GM18519 (cell line): ENCODE measurements around the gene IL4R.
"Not testable (repeated sequence)": the region's sequence is repeated elsewhere in the genome, so short reads cannot be mapped to it uniquely, and the experiment has no call there.

Experiments
- ATAC-seq: cut with Tn5 transposase; IDR thresholded peaks from one replicate; pipeline ENCODE4 v1.9.1; 2021; ENCODE audit warnings: mild to moderate bottlenecking, moderate library complexity; ENCODE audit not compliant: unreplicated experiment, low FRiP score

Gene IL4R

DNA sequence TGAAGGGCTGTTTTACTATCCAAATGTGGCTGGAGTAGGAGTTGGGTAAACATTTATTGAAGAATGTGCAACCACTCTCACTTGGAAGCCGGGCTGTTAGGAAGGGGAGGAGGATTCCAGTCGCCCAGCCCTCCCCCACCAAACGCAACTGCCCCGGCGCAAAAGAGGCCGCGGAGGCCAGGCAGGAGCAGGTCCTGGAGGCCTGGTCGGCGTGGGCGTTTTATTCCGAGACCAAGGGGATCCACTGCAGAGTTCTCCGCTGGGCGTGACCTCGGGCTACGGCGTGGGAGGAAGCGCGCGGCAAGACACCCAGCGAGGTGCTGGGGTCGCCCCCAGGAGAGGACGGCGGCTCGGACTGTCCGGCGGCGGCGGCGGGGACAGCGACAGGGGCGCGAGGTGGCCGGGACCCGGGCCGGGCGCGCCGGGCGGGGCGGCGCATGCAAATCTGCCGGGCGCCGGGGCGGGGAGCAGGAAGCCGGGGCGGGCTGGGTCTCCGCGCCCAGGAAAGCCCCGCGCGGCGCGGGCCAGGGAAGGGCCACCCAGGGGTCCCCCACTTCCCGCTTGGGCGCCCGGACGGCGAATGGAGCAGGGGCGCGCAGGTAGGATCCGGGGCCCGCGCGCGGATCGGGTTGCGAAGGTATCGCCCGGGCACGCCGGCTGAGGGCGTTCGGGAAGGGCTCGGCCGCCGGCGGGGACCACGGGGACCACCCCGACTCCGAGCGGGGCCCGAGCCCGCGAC, at the start of gene IL4R:
TSS of gene IL4R (plus strand) at position 553 of the 739 bp plus-strand sequence. CDS start 26,230 bp downstream, outside the sequence.
- ATAC-seq = no peak

DNA sequence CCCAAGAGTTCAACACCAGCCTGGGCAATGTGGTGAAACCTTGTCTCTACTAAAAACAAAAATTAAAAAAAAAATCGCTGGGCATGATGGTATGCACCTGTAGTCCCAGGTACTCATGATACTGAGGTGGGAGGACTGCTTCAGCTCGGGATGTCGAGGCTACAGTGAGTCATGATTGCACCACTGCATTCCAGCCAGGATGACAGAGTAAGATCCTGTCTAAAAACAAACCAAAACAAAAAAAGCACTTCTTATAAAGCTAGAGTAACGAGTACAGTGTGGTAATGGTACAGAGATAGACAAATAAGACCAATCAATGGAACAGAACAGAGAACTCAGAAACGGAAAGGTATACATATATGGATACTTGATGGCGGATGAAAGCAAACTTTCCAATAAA, 49.6 kb upstream of the IL4R start:
- ATAC-seq = no peak

DNA sequence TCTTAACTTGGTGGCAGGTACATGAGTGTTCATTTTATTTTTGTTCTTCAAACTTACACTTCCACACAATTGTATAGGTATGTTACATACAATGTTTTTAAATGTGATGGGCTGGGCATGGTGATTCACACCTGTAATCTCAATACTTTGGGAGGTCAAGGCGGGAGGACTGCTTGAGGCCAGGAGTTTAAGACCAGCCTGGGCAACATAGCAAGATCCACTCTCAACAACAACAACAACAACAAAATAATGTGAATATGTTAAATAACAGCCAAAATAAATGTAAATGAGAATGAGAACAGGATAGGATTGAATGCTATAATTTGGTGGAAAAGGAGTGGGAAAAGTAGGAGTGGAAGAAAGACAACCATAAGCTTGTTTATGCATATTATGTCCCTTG, 47.8 kb upstream of the IL4R start:
- ATAC-seq = no peak

DNA sequence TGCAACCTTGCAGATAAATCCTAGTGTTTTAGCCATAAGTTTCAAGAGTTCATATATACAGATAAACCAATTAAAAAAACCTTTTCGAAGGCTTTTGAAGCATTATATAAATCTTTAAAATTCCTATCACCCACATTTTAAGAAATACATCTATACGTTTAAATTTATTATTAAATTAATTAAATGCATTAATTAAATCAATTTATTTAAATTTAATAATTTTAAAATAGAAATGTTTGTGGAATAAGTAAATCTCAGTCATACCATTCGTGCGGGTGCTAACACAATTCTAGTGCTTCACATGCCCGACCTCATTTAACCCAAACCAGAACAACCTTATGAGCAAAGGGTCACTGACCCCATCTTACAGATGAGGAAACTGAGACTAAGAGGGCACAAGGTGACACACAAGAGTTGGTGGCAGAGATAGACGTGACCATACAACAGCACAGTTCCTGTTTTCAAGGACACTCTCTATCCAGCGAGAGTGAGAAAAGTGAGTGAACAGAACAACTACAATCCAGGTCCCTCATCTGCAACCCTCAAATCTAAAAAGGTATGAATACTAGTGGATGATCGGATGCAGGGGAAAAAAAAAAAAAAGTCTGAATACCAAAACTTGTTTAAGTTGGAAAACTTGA, 46.6 kb upstream of the IL4R start:
- ATAC-seq = no peak

DNA sequence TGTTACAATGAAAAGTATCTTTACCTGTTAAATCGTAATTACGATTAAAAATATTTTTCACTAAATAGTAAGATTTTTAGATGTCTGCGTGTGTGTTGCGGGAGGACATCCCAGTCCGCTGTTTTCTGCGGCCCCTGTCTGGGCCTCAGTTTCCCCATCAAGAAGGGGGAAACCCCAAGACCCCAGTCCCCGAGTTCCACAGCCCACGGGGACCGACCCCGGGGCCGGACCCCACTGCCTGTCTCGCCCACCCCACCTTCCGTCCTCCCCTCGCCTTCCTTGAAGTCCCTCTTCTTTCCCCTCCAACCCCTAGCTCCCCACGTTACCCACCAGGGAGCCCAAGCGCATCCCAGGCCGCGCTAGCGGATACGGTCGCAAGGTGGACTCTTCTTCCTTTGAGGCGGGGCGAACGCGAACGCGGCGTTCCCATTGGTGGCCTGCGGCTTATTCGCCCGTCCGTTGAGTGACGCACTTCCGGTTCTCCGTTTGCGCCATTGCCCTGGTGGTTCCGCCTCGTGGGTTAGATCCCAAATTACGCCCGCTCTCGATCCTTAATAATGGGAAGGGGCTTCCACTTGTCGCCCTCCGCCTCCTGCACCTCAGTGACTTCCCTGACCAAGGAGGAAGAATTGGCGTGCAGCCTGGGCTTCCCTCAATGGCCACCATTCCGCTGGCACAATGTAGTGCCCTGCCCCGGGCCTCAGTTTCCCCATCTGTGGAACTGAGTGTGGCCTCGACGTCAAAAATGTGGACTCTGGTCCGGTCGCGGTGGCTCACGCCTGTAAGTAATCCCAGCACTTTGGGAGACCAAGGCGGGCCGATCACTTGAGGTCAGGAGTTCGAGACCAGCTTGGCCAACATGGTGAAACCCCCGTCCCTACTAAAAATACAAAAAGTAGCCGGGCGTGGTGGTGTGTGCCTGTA, 45.1 kb upstream of the IL4R start, which contains the start of gene NSMCE1:
TSS of gene NSMCE1 (minus strand) at position 397 of the 924 bp plus-strand sequence. CDS start 11,202 bp downstream, outside the sequence.
- ATAC-seq = peak; percentile 90

DNA sequence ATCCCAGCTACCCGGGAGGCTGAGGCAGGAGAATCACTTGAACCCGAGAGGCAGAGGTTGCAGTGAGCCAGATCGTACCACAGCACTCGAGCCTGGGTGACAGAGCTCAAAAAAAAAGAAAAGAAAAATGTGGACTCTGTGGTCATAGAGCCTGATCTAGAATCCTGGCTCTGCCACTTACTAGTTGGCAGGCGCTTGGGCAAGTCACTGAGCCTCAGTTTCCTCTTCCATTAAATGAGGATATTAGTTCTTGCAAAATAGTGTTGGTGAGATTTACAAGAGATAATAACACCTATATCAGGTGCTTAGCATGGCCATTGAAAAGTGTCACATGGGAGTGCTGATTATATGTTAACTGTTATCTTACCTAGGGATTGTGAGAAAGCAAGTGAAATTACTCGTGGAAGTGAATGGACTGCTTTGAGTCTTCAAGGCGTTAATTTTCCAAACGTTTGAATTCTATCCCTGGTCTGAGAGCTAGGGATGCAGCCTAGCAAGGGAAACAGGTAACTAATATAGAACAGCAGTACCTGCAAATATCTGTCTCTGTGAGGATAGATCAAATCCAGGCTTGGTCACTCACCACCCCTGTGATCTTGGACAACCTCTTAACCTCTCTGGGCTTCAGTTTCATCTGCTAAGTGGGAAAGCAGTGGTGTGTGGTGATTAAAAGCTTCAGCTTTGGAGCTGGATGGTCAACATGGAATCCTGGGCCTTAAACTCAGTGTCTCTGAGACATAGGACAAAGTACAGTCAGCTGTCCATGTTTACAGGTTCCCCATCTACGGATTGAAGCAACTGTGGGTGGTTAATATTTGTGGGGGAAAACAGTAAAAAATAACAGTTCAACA, 44.2 kb upstream of the IL4R start:
- ATAC-seq = no peak

DNA sequence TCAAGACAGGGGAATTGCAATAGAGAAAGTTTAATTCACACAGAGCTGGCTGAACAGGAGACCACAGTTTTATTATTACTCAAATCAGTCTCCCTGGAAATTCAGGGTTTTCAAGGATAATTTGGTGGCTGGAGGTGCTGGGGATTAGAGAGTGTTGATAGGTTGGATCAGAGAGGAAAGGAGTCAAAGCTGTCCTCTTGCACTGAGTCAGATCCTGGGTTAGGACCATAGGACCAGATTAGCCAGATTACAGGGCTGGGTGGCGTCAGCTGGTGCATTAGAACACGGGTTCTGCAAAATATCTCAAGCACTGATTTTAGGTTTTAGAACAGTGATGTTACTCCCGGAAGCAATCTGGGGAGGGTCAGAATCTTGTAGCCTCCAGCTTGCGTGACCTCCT, 43.4 kb upstream of the IL4R start:
- no peak for ATAC-seq

DNA sequence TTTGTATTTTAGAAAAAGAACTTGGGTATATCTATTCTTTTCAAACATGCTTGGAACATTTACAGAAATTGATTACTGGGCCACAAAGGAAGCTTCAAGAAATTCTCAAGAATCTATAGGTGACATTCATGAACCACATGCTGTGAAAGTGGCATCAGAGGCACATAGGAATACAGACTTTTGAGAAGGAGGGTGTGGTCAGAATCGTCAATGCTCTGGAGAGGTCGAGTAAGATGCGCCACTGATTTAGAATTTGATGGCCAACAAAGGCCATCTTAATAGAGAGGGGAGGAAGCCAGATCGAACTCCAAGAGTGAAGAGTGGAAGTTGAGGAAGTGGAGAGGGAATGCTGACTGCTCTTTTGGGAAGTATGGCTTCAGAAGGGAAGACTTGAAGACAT, 41.7 kb upstream of the IL4R start:
- no peak for ATAC-seq

DNA sequence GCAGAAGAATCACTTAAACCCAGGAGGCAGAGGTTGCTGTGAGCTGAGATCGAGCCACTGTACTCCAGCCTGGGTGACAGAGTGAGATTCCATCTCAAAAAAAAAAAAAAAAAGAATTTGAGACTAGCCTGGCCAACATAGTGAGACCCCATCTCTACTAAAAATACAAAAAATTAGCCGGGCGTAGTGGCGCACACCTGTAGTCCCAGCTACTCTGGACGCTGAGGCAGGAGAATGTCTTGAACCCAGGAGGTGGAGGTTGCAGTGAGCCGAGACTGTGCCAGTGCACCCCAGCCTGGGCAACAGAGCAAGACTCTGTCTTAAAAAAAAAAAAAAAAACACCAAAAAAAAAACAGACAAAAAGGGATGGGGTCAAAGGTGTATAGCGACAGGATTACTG, 41.1 kb upstream of the IL4R start:
- not testable (repeated sequence) for ATAC-seq

DNA sequence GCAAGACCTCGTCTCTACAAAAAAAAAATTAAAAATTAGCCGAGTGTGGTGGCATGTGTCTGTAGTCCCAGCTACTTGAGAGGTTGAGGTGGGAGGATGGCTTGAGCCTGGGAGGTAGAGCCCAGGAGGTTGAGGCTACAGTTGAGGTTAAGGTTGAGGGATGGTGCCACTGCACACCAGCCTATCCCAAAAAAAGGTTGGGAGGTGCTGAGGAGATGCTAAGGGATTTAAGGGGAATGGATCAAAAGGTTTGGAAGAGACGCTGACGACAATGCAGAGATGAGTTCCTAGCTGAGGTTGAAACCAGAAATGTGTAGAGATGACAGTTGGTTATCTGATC, 40.5 kb upstream of the IL4R start:
- ATAC-seq = no peak

DNA sequence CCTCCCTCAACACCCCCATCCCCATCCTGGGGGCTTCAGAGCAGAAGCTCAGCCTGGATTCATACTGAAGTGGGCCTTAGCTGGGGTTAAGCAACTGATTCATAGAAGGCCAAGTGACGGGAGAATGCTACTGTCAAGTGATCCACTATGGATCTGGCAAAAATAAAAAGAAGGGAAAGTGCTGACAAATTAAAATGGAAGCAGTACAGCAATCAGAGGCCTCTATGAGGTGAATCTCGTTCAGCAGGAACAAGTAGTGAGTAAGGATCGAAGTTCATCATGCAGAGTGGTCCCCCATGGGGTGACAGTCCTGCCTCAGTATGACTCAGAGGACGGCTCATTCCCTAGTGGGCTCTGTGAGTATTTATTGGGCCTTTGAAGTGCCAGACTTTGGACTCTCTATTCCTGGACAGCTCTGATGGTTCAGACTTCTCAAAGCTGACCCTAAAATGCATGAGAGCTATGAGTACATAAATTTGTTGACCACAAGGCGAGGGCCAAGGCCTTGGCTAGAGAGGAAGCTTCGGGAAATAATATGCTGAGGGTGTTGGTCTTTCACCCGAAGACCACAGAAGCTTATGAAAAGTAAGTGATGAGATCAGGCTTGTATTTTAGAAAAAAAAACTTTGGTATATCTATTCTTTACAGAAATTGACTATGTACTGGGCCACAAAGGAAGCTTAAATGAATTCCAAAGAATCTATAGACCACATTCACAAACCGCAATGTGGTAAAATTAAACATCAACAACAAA, 39.9 kb upstream of the IL4R start:
- no peak for ATAC-seq

DNA sequence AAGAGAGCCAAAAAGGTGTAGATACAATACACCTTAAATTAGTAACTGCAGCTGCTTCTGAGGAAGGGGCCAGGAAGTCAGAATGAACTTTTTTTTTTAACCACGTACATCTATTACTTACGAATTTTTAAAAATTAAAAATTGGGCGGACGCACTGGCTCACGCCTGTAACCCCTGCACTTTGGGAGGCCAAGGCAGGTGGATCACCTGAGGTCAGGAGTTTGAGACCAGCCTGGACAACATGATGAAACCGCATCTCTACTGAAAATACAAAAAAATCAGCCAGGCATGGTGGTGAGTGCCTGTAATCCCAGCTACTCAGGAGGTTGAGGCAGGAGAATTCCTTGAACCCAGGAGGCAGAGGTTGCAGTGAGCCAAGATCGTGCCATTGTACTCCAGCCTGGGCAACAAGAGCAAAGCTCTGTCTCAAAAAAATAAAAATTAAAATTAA, 39.3 kb upstream of the IL4R start:
- not testable (repeated sequence) for ATAC-seq

DNA sequence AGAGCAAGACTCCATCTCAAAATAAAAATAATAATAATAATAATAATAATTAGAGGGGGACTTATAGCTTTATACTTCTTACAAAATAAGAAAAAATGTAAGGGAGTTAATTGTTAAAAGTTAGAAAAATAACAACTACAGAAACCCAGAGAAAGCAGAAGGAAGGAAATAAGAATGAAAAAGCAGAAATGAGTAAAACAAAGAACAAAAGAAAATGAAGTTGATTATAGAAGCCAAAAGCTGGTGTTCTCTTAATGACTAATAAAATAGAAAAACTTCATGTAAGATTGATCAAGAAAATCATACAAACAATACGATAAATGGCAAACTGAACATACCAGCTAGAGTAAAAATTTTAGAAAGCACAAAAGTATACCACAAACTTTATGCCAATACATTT, 38.4 kb upstream of the IL4R start:
- no peak for ATAC-seq

DNA sequence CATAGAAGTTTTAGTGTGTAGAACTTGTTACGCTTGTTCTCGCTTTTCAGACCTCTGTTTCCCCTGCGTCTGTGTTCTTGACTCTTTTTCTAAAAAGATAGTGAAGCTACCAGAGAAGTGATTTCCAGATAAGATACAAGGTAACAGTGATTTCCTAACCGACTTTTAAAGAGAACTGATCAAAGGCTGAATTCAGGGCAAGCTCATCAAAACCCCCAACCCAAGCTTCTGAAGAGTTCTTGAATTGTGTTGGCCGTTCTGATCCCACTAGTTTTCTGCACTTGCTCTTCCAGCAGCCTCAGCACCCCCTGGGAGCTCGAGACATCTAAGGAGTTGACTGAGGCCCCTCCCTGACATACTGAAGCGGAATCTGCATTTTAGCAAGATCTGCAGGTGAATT, 32.5 kb upstream of the IL4R start:
- ATAC-seq = no peak

DNA sequence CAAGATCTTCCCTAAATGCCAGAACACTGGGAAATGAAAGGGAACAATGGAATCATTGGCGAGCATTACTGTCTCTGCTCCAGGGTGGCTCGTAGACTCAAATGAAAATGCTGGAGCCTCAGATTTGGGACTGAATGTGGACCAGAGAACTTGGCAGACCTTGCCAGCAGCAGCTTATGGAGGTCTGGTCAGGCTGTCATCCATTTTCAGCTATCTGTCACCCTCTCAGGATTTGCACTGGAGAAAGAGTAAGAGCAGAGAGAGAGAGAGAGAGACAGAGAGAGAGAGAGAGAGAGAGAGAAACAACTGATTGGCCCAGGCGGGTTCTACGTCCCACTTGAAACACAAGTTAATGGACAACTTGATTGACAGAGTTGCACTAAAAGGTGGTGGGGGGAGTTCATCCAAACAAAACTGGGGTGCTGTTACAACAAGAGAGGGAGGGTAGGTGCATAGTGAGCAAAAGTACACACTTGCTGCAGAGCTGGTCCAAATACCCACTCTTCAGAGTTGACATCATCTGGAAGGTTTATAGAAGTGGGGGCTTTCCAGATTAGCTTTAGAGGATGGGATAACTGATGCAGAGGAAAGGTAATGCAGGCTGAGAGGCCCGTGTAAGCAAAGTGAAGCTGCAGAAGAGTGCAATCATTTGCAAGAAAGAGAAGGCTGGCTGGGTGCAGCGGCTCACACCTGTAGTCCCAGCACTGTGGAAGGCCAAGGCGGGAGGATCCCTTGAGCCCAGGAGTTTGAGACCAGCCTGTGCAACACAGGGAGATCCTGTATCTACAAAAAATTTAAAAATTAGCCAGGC, 28.7 kb upstream of the IL4R start:
- no peak for ATAC-seq

DNA sequence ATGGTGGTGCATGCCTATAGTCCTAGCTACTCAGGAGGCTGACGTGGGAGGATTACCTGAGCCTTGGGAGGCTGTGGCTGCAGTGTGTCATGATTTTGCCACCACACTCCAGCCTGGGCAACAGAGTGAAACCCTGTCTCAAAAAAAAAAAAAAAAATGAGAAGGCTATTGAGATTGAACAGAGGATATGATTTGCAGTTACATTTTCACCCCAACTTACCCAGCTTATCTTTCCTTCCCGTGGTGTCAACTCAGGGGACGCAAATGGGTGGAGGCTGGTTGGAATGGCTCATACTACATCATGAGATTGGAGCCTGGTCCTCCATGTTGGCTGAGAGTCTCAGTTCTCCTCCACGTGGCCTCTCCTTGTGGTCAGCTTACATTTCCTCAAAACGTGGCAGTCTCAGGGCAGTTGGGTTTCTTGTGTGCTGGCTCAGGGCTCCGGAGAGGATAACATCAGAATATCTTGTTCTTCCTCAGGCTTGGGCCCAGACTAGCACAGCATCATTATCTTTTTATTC, 28.0 kb upstream of the IL4R start:
- no peak for ATAC-seq

DNA sequence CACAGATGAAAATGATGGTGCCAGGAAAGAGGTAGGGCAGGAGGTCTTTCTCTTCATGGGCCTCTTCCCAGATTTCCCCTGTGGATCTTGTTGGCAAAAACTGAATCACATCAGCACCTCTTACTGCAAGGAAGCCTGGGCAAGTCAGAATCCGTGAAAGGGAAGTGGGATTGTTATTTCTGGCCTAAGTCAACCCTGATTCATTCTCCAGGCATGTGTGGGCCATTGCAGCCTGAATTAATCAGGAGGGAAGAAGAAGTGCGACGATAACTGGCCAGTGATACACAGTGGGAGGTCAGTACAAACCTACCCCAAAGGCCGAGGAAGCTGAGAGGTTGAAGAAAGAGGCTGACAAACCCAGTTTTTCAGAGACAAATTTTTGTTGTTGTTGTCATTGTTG, 27.3 kb upstream of the IL4R start:
- ATAC-seq = no peak

DNA sequence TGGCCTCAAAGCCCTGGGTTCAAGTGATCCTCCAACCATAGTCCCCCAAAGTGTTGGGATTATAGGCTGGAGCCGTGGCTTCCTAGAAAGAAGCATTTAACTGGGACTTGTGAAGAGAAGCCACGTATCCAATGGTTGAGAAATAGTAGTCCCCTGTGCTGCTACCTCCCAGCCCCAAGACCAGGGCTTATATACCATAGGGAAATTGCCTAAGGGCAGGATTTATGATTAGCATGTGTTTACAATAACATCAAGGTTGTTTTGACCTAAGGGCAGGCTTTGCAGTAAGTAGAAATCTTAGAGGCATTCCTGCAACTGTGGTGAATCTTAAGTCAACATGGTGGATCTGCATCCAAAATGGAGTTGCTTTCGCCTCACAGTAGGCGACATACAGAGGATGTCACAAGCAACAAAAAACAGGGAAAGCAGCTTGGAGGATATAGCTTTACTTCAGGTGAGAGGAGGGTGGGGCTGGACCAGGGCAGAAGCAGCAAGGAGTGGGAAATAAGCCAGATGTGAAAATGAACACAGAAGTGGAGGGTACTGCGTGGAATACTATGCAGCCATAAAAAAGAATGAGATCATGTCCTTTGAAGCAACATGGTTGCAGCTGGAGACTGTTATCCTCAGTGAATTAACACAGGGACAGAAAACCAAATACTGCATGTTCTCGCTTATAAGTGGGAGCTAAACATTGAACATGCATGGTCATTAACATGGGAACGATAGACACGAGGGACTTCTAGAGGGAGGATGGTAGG, 26.5 kb upstream of the IL4R start:
- no peak for ATAC-seq
